ENCODE data around the gene SIGLEC9.

Gene SIGLEC9

DNA sequence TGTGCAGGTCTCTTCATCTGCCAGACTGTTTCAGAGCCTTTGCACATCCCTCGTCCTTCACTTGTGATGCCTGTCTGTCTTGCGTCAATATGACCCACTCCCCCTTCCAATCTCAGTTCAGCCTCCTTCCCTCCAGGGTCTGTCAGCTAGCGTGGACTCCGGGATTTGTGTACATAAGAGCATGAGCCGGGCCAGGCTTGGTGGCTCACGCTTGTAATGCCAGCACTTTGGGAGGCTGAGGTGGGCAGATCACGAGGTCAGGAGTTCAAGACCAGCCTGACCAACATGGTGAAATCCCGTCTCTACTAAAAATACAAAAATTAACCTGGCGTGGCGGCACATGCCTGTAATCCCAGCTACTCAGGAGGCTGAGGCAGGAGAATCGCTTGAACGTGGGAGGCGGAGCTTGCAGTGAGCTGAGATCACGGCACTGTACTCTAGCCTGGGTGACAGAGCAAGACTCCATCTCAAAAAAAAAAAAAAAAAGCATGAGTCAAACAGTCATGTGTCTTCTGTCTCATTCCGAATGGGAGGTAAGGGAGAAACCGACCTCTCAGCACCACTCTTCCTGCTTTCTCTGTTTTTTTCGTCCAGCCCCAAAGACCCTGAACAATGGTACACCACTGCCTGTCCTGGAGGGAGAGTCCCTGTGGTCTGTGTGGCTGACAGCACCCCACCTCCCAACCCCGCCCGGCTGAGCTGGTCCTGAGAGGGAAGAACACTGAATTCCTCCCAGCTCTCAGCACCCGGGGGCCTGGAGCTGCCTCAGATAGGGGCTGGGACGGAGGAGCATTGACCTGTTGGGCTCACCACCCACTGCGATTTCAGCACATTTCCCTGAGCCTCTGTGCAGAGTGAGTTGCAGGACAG is 2.4 kb upstream of the SIGLEC9 start:
- DNase-seq = peak in 2 of 56 donors; percentile 11 to 19

DNA sequence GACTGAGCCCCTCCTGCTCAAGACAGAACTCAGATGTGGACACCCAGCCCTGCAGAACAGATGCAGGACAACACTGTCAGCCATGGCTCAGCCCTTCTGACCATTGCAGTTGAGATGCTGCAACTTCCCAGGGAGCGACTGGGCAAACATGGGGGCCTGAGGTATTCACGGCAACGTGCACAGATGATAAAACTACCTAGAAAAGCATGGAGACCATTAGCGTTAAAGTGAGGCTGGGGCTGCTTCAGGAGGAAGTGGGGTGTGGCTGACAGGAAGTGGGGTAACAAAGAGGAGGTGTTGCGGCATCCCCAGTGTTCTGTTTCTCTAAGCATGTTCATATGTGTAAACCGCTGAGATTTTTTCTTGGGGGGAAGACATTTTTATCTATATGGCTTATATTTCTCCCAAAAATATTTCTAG is 1.3 kb upstream of the SIGLEC9 start:
- DNase-seq = no peak

GRCh38 chr19:51123802-51124201 is 904 bp upstream of the SIGLEC9 start:
- no peak for DNase-seq

DNA sequence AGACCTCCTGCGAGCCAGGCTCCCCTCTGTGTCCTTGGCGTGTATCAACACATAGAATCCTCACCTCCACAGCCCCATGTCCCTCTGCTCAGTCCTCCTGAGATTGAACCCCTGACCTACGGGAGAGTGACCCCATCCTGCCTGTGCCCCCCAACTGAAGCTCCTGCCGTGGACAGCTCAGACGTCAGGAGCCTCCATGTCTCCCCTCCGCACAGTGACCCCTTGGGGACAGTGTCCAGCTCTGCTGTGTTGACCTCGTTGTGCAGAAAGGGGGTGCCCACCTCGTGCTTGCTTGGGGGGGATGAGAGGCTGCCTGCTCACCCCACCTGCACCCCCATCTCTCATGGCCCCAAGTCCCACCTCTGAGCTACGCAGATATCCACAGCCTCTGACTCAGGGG is 490 bp upstream of the SIGLEC9 start:
- DNase-seq = no peak

GRCh38 chr19:51125421-51126075 is 842 bp downstream of the SIGLEC9 start:
- DNase-seq = no peak

GRCh38 chr19:51127032-51127431 is 2.3 kb downstream of the SIGLEC9 start:
- no peak for DNase-seq

- peak in 2 of 56 donors; percentile 4 to 22 for DNase-seq
Observed at GRCh38 chr19:51127755-51128154, 3.0 kb downstream of the SIGLEC9 start.

GRCh38 chr19:51128227-51128626 is 3.5 kb downstream of the SIGLEC9 start:
- no peak for DNase-seq

GRCh38 chr19:51129716-51130115 is 5.0 kb downstream of the SIGLEC9 start:
- no peak for DNase-seq

DNA sequence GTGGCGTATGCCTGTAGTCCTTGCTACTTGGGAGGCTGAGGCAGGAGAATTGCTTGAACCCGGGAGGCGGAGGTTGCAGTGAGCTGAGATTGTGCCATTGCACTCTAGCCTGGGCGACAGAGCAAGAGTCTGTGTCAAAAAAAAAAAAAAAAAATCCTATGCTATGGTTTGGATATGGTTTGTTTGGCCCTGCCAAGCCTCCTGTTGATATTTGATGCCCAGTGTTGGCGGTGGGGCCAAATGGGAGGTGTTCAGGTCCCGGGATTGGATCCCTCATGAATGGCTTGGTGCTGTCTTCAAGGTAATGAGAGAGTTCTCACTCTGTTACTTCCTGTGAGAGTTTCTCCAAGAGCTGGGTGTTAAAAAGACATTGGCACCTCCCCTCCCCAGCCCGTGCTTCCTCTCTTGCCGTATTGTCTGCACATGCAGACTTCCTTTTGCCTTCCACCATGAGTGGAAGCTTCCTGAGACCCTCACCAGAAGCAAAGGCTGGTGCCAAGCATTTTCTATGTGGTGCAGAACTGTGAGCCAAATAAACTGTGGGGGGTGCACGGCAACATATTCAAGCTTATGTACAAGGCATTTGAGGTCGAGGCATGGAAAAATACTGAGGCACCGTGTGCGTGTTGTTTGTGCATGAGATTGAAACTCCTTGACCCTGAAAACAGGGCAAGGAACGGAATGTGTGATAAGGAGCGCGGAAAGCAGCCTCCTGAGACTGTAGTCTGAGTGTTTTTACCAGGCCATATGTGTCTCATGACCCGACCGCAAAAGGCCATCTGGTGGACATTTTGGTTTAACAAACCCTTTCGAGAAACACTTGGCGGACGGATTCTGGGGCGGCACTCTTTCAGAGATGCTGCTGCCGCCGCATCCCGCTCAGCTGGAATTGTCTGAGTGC is 7.3 kb downstream of the SIGLEC9 start:
- DNase-seq = peak in 2 of 56 donors; percentile 10 to 19

DNA sequence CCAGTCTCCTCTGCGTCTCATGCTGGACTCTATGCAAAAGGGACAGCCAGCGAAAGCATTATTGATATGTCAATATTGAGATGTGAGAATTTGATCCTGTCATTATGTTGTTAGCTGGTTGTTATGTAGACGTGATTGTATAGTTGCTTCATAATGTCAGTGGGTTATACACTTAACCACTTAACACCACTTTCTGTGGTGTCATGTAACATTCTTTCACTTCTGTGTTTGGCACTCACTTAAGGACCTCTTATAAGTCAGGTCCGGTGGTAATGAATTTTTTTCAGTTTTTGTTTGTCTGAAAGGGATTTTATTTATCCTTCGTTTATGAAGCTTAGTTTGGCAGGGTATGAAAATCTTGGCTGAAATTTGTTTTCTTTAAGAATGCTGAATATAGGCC is 10.3 kb downstream of the SIGLEC9 start:
- DNase-seq = no peak

DNA sequence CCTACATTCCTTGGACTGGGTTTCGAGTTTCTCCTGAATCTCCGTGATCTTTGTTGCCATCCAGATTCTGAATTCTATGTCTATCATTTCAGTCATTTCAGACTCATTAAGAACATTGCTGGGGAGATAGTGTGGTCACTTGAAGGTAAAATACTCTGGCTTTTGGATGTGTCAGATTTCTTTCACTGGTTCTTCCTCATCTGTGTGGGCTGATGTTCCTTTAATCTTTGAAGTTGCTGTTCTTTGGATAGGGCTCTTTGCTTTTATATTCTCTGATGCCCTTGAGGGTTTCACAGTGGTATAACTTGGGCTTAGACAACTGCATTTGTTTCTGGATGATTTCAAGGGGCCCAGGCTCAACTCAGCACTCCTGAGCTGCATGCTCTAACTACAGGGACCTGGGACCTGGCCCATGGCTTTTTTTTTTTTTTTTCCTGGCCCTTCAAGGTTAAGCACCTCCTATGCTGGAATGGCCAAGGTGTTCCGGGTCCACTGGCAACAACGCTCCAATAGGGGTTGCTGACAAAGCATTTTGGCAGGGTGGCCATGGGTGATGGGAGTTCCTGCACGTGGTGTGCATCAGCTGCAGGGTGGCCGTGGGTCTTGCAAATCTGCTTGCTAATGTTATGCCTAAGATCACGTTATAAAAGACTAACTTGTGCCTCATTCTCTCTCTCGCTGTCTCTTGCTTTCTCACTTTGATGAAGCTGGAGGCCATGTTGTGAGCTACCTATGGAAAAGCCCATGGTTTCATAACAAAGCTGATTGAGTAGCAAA is 11.5 kb downstream of the SIGLEC9 start:
- no peak for DNase-seq

- no peak for DNase-seq
Observed at GRCh38 chr19:51136851-51137551, 12.3 kb downstream of the SIGLEC9 start.

DNA sequence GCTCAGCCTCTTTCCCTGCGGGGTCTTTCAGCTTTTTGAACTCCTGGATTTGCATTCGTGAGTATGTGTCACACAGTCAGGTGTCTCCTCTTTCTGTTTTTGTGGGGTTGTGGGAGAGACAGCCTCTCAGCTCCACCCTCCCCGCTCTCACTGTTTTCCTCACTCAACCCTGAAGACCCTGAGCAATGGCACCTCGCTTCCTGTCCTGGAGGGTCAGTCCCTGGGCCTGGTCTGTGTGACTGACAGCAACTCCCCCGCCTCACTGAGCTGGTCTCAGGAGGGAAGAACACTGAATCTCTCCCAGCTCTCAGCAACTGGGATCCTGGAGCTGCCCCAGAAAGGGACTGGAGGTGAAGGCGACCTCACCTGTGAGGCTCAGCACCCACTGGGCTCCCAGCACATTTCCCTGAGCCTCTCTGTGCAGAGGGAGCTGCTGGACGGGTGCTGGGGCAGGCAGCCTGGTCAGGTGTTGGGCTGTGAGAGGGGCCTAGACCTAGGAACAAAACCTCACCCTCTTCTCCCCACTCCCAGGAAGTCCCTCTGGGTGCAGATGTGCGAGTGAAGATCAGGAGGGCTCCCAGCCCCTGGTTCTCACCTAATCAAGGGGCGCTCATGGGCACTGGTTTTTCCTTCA is 13.2 kb downstream of the SIGLEC9 start:
- DNase-seq = no peak

GRCh38 chr19:51138549-51138979 is 13.9 kb downstream of the SIGLEC9 start:
- DNase-seq = peak in 2 of 56 donors; percentile 9 to 32

DNA sequence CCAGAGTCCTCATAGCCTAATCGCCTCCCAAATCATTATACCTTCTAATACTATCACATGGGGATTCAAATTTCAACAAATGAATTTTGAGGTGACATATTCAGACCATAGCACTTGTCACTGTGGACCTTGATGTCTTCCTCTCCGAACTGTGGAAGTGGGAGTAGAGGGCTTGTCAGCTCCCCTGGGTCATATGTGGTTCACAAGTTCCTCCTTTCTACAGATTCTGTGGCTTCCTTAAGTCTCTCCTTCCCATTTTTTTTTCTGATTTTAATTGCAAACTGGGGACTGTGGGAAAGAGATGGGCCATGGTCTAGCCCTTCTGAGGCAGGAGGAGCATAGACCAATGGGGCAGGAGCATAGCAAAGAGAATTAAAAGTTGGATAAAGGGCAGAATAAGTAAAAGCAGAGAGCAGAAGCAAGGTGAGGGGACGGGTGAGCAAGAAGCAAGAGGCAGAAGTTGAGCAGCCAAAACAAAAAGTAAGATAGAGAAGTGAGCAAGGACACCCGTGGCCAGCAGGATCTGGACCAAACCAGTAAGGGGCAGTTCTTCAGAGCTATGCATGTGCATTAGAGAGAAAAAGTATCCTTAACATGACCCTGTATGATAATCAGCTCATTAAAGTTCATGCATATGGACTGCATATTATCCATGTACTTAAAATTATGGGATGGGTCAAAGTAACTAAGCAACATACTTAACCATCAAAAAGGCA is 14.8 kb downstream of the SIGLEC9 start:
- DNase-seq = no peak

DNA sequence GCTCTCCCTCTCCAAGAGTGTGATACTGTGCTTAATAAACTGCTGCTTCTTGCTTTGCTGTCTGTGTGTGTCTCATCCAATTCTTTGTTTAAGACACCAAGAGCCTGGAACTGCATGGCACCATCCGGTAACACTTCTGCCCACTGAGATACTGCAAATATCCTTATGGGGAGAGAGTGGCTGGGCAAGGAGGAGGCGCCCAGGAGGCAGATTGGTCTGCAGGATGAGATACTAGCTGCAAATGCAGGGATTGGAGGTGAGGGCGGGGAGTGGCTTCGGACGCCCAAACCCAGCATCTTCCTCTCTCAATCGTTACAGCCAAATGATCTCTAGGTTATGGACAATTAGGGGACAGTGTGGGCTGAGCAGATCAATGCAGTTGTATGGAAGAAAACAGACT is 15.7 kb downstream of the SIGLEC9 start:
- DNase-seq = no peak

GRCh38 chr19:51141181-51141580 is 16.5 kb downstream of the SIGLEC9 start:
- no peak for DNase-seq

GRCh38 chr19:51142119-51142518 is 17.4 kb downstream of the SIGLEC9 start, which contains the start of gene SIGLEC7:
Gene SIGLEC7 (plus strand): TSS chr19:51142301. CDS start chr19:51142370, 69 bp downstream.
- DNase-seq = peak in 2 of 56 donors; percentile 14 to 24

Measured in nucleus accumbens (tissue), 56 donors.